Glomerular endothelial cell (primary cell): ENCODE measurements around the gene KRTAP10-10. TPM values are rescaled to one million over a fixed set of nuclear protein-coding genes. Genes with fewer than 3 reads are reported as not detected.
"Not testable (repeated sequence)": the region's sequence is repeated elsewhere in the genome, so short reads cannot be mapped to it uniquely, and the experiment has no call there.

Source experiments
- DNase-seq: peaks from one replicate; pipeline ENCODE4 v3.0.0-alpha.2; 2011; ENCODE audit warnings: low read depth, low spot score; ENCODE audit errors: extremely low read depth
- total RNA-seq: library from RNA; depleted of rRNA; stranded (reverse); fragments of >200 nt; gene quantifications from 2 replicates; pipeline ENCODE4 v1.2.3, GENCODE V29; 2015

Gene KRTAP10-10
- total RNA-seq, 1 donor from 2014 or later = not detected

DNA sequence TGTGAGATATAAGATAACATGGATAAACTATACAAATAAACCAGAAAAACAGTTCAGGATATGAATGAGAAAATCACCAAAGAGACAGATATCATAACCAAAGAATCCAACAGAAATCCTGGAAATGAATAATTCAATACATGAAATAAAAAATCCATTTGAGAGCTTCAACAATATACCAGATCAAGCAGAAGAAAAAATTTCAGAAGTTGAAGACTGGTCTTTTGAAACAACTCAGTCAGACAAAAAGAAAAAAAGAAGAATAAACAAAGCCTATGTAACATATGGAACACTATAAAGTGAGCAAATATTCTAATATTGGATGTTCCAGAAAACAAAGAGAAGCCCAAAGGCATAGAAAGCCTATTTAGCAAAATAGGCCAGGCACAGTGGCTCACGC, 34.8 kb downstream of the KRTAP10-10 start:
- DNase-seq = no peak

DNA sequence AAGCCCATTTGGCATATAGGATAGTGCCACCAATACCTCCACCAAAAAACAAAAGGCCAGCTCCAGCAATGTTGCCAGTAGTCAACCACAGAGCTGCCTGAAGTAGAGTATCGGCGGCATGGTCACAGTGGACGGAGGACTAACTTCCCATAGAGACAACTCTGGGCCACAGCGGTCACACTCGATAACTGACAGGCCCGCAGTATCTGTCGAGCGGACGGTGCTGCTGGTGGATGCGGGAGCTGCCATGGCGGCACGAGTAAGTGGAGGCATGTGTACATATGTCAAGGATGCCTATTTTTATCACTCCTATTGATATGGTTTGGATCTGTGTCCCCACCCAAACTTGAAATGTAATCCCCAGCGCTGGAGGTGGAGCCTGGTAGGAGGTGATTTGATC, 40.7 kb downstream of the KRTAP10-10 start:
- DNase-seq = no peak

DNA sequence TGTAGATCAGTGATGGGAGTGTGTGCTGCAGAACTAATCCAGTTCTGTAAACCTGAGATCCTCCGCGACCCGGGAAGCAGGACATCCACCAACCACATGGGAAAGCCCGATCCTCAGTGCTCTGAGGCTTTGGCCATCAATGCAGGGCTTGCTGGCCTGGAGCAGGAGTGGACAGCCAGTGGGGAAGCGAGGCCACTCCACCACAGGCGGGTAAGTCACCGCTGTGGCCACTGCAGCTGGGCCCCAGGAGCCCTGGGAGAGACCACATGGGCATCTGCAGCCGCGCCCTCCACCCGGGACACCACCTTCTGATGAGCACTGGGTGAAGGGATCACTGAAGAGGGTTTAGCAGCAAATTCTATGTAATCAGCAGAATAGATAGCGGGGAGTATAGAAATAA, 44.0 kb downstream of the KRTAP10-10 start:
- DNase-seq = no peak

DNA sequence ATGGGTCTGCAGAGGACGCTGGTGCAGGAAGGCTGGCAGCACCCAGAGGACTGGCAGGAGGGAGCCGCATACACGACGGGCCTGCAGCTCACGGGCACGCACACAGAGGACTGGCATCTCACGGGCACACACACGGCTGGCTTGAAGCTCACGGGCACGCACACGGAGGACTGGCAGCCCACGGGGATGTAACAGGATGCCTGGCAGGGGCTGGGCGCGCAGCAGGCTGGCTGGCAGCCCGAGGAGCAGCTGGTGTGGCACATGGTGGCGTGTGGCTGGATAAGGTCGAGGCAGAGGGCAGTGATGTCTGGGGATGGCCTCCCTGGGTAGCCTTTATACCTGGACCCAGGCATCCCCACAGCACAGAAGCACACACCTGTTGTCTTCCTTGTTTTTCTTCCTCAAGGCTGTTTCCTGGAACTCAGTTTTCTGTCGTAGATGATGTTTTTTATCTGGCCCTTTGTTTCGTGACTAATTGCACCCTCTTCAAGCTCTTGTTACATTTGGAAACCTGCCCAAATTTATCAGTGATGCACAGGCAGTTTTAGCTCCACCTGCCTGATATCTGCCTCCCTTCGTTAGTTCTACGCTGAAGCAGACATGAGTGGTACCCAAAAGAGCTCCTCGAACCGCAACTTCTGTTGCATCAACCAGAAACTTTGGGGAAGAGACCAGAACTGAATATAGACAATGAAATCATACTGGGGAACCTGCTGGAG, 44.9 kb downstream of the KRTAP10-10 start, which contains the start of gene KRTAP12-1:
TSS of gene KRTAP12-1 (minus strand) at position 303 of the 719 bp plus-strand sequence. CDS start at position 263, 40 bp downstream.
- DNase-seq = no peak

DNA sequence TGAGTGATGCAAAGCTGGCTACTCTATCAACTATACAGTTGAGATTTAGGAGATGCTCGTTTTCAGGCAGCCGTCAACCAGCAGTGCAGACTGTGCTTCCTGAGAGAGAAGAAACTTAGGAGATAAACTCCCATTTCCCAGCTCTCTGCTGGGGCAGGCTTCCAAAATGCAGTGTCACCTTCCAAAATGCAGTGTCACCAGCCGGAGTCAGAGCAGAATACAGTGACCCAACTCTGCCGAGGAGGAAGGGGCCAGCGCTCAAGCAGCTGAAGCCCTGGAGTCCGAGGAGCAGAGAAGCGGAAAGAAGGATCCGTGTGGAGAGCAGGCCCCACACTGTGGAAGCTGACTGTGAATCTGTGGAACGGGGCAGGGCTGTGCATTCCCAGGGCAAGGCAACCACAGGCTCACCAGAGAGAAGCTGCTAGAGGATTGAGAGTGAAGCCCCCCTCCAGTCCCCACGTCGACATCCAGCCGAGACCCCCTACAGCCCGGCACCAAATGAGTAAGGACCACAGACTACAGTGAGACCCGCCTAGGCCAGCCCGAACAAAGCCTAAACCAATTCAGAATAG, 45.5 kb downstream of the KRTAP10-10 start:
- DNase-seq = no peak

DNA sequence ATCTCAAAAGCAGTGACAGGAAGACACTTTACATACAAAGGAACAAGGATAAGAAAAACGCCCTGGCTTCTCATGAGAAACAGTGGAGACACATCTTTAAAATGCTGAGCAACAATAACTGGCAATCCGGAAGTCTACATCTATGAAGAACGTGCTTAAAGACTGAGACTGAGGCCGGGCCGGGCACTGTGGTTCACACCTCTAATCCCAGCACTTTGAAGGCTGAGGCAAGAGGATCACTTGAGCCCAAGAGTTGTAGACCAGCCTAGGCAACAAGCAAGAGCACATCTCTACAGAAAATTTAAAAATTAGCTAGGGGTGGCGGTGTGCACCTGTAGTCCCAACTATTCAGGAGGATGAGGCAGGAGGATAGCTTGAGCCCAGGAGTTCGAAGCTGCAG, 46.9 kb downstream of the KRTAP10-10 start:
- no peak for DNase-seq

DNA sequence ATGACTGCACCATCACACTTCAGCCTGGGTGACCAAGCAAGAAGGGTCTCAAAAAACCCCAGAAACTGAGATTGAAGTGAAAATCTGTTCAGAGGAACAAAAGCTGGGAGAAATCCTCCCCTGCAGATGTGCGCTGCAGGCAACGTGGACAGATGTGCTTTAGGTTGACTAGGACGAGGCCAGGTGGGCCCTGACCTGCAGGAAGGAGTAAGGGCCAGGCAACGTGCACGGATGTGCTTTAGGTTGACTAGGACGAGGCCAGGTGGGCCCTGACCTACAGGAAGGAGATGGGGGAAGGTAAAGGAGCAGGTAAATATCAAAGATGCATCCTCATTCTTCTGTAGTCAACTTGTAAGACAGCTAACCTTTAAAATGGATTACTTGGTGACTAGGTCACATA, 47.3 kb downstream of the KRTAP10-10 start:
- no peak for DNase-seq

DNA sequence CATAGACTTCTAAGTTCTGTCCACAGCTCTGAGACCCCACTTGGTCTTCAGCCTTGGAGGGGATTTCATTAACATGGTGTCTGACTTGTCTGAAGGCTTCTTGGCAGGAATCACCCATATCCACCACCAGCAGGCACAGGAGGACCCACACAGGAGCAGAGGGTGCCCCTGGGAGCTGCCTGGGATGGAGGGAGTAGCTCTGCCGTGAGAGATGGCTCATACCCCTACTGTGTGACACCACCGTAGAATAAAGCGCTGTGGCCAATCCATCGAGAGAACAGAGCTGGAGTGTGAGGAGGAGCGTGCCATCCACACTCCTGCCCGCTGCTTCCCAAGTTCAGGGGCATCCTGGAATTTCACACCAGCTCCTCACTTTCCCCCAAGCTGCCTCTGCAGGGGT, 47.9 kb downstream of the KRTAP10-10 start:
- DNase-seq = not testable (repeated sequence)

DNA sequence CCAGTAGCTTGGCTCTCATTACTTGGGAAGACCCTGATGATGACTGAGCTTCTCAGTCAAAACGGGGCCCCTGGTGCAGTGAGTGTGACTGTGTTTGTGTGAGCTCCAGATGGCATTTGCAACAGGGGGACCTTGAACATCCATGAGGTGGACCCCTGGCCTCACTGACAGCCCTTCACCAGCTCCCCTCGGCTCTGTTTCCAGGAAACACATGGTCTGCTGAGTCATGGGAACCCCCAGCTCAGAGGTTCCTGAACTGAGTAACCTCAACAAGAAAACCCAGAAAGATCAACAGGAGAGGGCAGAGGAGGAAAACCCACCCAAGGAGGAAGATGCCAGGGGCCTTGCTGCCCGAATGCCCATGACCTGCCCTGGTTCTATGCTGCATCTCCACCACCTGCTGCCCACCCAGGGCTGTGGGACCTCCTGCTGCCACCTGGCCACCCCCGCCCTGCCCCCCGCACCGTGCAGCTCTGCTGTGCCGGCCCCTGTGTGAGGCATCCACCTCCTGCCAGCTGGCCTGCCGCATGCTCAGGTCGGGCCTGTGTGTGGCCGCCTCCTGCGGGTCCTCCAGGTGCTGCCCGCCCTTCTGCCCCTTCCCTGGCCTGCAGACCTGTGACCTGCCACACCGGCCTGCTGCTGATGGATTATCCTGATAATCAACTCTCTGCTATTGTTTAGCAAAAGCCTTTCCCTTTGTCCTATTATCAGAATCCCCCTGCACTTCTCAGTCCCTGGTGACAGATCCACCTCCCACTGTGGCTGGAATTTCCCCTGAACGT, 49.0 kb downstream of the KRTAP10-10 start:
- DNase-seq = no peak

DNA sequence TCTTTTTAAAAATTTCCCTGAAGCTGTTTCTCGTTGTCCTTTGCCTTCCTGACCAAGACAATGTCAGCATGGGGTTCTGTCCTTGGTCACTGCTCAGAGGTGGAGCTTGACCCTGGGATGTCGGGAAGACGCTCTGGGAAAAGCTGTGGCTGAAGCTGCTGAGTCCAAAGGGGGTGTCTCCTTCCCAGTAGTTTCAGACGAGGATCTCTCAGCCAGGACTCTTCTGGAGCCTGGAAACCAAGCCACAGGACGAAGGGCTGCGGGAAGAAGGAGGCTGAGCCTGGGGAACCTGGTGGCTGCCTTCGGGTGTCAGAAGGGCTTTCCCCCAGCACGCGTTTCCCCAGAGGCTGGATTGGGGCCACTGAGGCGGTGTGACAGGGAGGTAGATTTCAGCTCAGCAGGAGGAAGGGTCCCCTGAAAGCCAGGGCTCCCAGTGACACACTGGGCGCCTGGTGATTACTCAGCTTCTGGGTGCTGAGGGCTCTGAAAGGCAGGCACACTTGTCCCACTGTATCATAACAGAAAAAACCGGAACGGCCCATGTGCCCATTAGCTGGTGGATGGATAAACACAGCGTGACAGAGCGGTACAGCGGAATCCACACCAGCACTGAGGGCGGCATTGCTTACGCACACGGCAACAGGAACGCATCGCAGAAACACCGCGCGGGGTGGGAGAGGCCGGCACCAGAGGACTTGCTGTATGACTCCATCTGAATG, 49.8 kb downstream of the KRTAP10-10 start:
- DNase-seq = no peak

DNA sequence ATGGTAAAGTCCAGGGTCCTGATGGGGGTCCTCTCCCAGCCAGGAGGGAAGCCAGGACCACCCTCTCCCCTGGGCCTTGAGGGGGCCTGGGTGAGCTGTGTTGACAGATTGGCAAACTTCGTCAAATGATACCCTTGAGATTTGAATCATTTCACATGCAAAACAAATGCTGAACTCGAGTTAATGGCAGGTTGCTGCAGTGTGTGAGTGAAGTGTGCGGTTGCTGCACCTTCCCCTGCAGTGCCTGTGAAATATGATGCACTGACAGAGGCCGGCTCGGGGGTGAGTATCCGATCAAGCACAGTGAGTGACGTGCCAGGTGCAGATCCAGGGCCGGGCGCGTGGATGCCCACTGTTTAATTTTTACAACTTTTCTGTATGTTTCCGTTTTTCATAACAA, 50.5 kb downstream of the KRTAP10-10 start:
- DNase-seq = no peak

Other genes with a start within 250 kb of the KRTAP10-10 start
- 9.8 and 10.4 TPM in 2 replicates for gene LRRC3, start 181.8 kb upstream of the KRTAP10-10 start, total RNA-seq
- not detected in 2 replicates for gene KRTAP10-1, start 97.2 kb upstream of the KRTAP10-10 start, total RNA-seq
- not detected in 2 replicates for gene KRTAP10-2, start 85.9 kb upstream of the KRTAP10-10 start, total RNA-seq
- not detected in 2 replicates for gene KRTAP10-3, start 78.6 kb upstream of the KRTAP10-10 start, total RNA-seq
- not detected in 2 replicates for gene KRTAP10-4, start 63.6 kb upstream of the KRTAP10-10 start, total RNA-seq
- not detected in 2 replicates for gene KRTAP10-5, start 56.8 kb upstream of the KRTAP10-10 start, total RNA-seq
- not detected in 2 replicates for gene KRTAP10-6, start 44.9 kb upstream of the KRTAP10-10 start, total RNA-seq
- gene KRTAP10-7, start 36.8 kb upstream of the KRTAP10-10 start, total RNA-seq = not detected in 2 replicates
- not detected in 2 replicates for gene KRTAP10-8, start 25.3 kb upstream of the KRTAP10-10 start, total RNA-seq
- gene KRTAP10-9, start 10.3 kb upstream of the KRTAP10-10 start, total RNA-seq = not detected in 2 replicates
- not detected in 2 replicates for gene KRTAP10-11, start 9.1 kb downstream of the KRTAP10-10 start, total RNA-seq
- gene KRTAP12-4, start 17.3 kb downstream of the KRTAP10-10 start, total RNA-seq = not detected in 2 replicates
- gene KRTAP12-3, start 20.6 kb downstream of the KRTAP10-10 start, total RNA-seq = not detected in 2 replicates
- gene KRTAP12-2, start 29.6 kb downstream of the KRTAP10-10 start, total RNA-seq = not detected in 2 replicates
- not detected in 2 replicates for gene KRTAP12-1, start 44.8 kb downstream of the KRTAP10-10 start, total RNA-seq
- gene KRTAP10-12, start 59.8 kb downstream of the KRTAP10-10 start, total RNA-seq = not detected in 2 replicates
- 0.12 TPM in 1 of 2 replicates, not detected in the other for gene TSPEAR, start 74.2 kb downstream of the KRTAP10-10 start, total RNA-seq
- 42.6 and 74.9 TPM in 2 replicates for gene UBE2G2, start 164.5 kb downstream of the KRTAP10-10 start, total RNA-seq
- gene SUMO3, start 180.7 kb downstream of the KRTAP10-10 start, total RNA-seq = 59.8 and 79.2 TPM in 2 replicates
- 464 and 500 TPM in 2 replicates for gene PTTG1IP, start 236.3 kb downstream of the KRTAP10-10 start, total RNA-seq